Neuronal stem cell (in vitro differentiated cells): ENCODE data around the gene PHKA2.

Experiments used
- DNase-seq: peaks from one replicate; pipeline ENCODE4 v3.0.0-alpha.2; 2013; ENCODE audit warnings: low spot score
- H2AFZ ChIP-seq: one replicate; pipeline ENCODE4 v1.6.1; 2013; ENCODE audit warnings: mild to moderate bottlenecking, low read length, inconsistent platforms
- H2AK5ac ChIP-seq: 2 replicates; pipeline ENCODE4 v1.6.1; 2013; ENCODE audit warnings: low read depth, mild to moderate bottlenecking, inconsistent platforms, low read length, moderate library complexity, mixed read lengths
- H2BK120ac ChIP-seq: 2 replicates; pipeline ENCODE4 v1.6.1; 2013; ENCODE audit warnings: low read depth, mild to moderate bottlenecking, inconsistent platforms, low read length, moderate library complexity, mixed read lengths
- H2BK12ac ChIP-seq: one replicate; pipeline ENCODE4 v1.6.1; 2013; ENCODE audit warnings: low read length, inconsistent platforms
- H2BK15ac ChIP-seq: 2 replicates; pipeline ENCODE4 v1.6.1; 2013; ENCODE audit warnings: mild to moderate bottlenecking, low read length, inconsistent platforms, mixed read lengths
- H2BK5ac ChIP-seq: one replicate; pipeline ENCODE4 v1.6.1; 2013; ENCODE audit warnings: inconsistent platforms, mild to moderate bottlenecking, low read length, moderate library complexity
- H3K14ac ChIP-seq: one replicate; pipeline ENCODE4 v1.6.1; 2013; ENCODE audit warnings: low read length, inconsistent platforms
- H3K18ac ChIP-seq: 2 replicates; pipeline ENCODE4 v1.6.1; 2013; ENCODE audit warnings: low read length, inconsistent platforms
- H3K23ac ChIP-seq: 2 replicates; pipeline ENCODE4 v1.6.1; 2013; ENCODE audit warnings: low read depth, mild to moderate bottlenecking, mixed read lengths, low read length, inconsistent platforms; ENCODE audit not compliant: poor library complexity
- H3K27ac ChIP-seq: replicated peaks from 3 replicates; pipeline ENCODE4 v1.5.1; 2013; ENCODE audit warnings: low read length, inconsistent platforms
- H3K27me3 ChIP-seq, 3 experiments: 2 replicates each; pipeline ENCODE4 v1.6.1; 2013; ENCODE audit warnings: low read length in 3 of 3, mild to moderate bottlenecking in 2 of 3, inconsistent platforms in 1 of 3, low read depth in 1 of 3, mixed read lengths in 1 of 3, moderate library complexity in 1 of 3; ENCODE audit not compliant: control insufficient read depth in 3 of 3, insufficient read depth in 3 of 3
- H3K36me3 ChIP-seq, 2 donors: replicated peaks in 1 of 2; 2 replicates each; pipeline ENCODE4 v1.6.1; 2013; ENCODE audit warnings: low read length in 2 of 2; ENCODE audit not compliant: control insufficient read depth in 2 of 2, insufficient read depth in 2 of 2
- H3K4ac ChIP-seq: 2 replicates; pipeline ENCODE4 v1.6.1; 2013; ENCODE audit warnings: inconsistent platforms, mild to moderate bottlenecking, low read length, moderate library complexity
- H3K4me1 ChIP-seq, 2 donors: 1 replicate in 1 of 2; 2 replicates in 1 of 2; pipeline ENCODE4 v1.6.1; 2013; ENCODE audit warnings: low read length in 2 of 2, low read depth in 1 of 2; ENCODE audit not compliant: control insufficient read depth in 2 of 2, insufficient read depth in 1 of 2
- H3K4me2 ChIP-seq: one replicate; pipeline ENCODE4 v1.6.1; 2013; ENCODE audit warnings: mild to moderate bottlenecking, low read length, inconsistent platforms; ENCODE audit not compliant: insufficient read depth, poor library complexity, severe bottlenecking
- H3K4me3 ChIP-seq, 2 donors: 2 replicates each; pipeline ENCODE4 v1.5.1; 2013; ENCODE audit warnings: low read length in 2 of 2, mild to moderate bottlenecking in 2 of 2, inconsistent platforms in 1 of 2, moderate library complexity in 1 of 2
- H3K79me1 ChIP-seq: one replicate; pipeline ENCODE4 v1.6.1; 2013; ENCODE audit warnings: low read depth, mild to moderate bottlenecking, inconsistent platforms, low read length, moderate library complexity
- H3K9ac ChIP-seq: one replicate; pipeline ENCODE4 v1.6.1; 2013; ENCODE audit warnings: mild to moderate bottlenecking, low read depth, low read length, inconsistent platforms; ENCODE audit not compliant: poor library complexity
- H3K9me3 ChIP-seq, 2 donors: replicated peaks in 1 of 2; 2 replicates each; pipeline versions ENCODE3 to v1.6.1; 2013; ENCODE audit warnings: low read length in 2 of 2, mild to moderate bottlenecking in 2 of 2, inconsistent platforms in 1 of 2, low read depth in 1 of 2, mixed read lengths in 1 of 2, moderate library complexity in 1 of 2; ENCODE audit not compliant: control insufficient read depth in 2 of 2, insufficient read depth in 1 of 2
- H4K8ac ChIP-seq: one replicate; pipeline ENCODE4 v1.6.1; 2013; ENCODE audit warnings: low read depth, mild to moderate bottlenecking, inconsistent platforms, low read length, moderate library complexity
- H4K91ac ChIP-seq: one replicate; pipeline ENCODE4 v1.6.1; 2013; ENCODE audit warnings: low read length, low read depth, mild to moderate bottlenecking, inconsistent platforms; ENCODE audit not compliant: poor library complexity
- WGBS, 2 donors: extraction: QIAGEN DNeasy Blood & Tissue Kit; methylation state at CpG; one replicate each; pipeline ENCODE4 v1.1.7; 2013; ENCODE audit warnings: missing lambda C conversion rate in 2 of 2, mixed read lengths in 1 of 2; ENCODE audit not compliant: insufficient read length in 2 of 2, insufficient replicate concordance in 1 of 2; ENCODE audit errors: extremely low coverage in 2 of 2; 5-methylcytosine and 5-hydroxymethylcytosine counted together

Gene PHKA2

DNA sequence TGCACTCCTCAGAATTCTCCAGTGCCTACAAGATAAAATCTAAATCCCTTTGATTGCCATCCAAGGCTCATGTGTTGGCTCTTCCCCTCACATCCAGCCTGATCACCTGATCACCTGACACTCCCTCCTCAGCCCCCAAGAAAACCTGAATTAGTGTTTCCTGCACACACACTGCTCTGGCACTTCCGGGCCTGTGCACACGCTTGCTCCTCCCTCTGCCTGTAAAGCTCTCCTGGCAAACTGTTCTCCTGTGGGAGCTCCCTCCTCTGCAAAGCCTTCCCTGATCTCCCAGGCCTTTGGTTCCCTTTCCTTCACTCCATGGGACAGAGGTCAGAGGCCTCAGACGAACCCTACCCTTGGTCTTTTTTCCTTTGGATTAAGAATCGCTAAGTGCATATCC is 19.9 kb downstream of the PHKA2 start:
- DNase-seq, result no peak
- no peak overlapping the region for H4K91ac ChIP-seq
- H2AK5ac ChIP-seq, result no peak overlapping the region
- no peak overlapping the region for H3K14ac ChIP-seq
- no peaks in the 10 kb centered on the region for H3K4me1 ChIP-seq
- no peaks in the 10 kb centered on the region for H3K79me1 ChIP-seq
- H3K27me3 ChIP-seq, result no peaks in the 10 kb centered on the region
- no peak overlapping the region for H4K8ac ChIP-seq
- H3K9ac ChIP-seq, result no peak overlapping the region
- no CpG with 5 or more reads among the region's 4 CpGs for WGBS, 2 donors
- H3K9me3 ChIP-seq, result no peaks in the 10 kb centered on the region
- no peak overlapping the region for H3K27ac ChIP-seq
- no peak overlapping the region for H3K23ac ChIP-seq
- no peak overlapping the region for H3K4ac ChIP-seq
- H2BK120ac ChIP-seq, result no peak overlapping the region
- no peaks in the 10 kb centered on the region for H3K36me3 ChIP-seq
- H2AFZ ChIP-seq, result no peak overlapping the region
- H2BK12ac ChIP-seq, result no peak overlapping the region
- no peak overlapping the region for H2BK5ac ChIP-seq
- H3K4me2 ChIP-seq, result no peak overlapping the region
- no peak overlapping the region for H2BK15ac ChIP-seq
- H3K18ac ChIP-seq, result no peak overlapping the region
- H3K4me3 ChIP-seq, result no peak overlapping the region

DNA sequence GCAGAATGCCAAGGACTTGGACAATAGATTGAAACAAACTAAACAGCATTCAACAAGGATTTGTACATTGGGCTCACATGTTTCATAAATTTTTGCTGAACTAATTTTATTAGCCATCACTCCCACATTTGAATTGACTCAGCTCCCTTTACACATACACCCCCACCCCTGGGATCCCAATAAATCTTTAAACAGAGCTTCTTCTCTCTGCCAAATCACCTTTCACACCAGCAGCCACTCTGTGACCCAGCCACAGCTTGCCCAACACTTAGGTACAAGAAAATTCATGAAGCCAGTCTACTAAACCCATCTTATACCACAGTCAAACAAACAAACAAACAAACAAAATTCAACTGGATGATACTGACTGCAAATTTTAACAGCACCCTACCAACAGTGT is 21.6 kb downstream of the PHKA2 start:
- H3K23ac ChIP-seq, result no peak overlapping the region
- H3K9me3 ChIP-seq, result no peaks in the 10 kb centered on the region
- no peak overlapping the region for H4K8ac ChIP-seq
- no peak overlapping the region for H3K4me3 ChIP-seq
- H3K4me2 ChIP-seq, result no peak overlapping the region
- H4K91ac ChIP-seq, result no peak overlapping the region
- H2BK12ac ChIP-seq, result no peak overlapping the region
- H3K79me1 ChIP-seq, result no peaks in the 10 kb centered on the region
- H2AK5ac ChIP-seq, result no peak overlapping the region
- no peak overlapping the region for H2BK120ac ChIP-seq
- H3K14ac ChIP-seq, result no peak overlapping the region
- H3K36me3 ChIP-seq, result no peaks in the 10 kb centered on the region
- no peaks in the 10 kb centered on the region for H3K27me3 ChIP-seq
- no peak overlapping the region for H3K9ac ChIP-seq
- no peak overlapping the region for H2AFZ ChIP-seq
- no peak overlapping the region for H2BK5ac ChIP-seq
- H3K4me1 ChIP-seq, result no peaks in the 10 kb centered on the region
- no peak overlapping the region for H3K27ac ChIP-seq
- no peak overlapping the region for H3K4ac ChIP-seq
- no peak overlapping the region for H2BK15ac ChIP-seq
- no peak for DNase-seq
- no peak overlapping the region for H3K18ac ChIP-seq

DNA sequence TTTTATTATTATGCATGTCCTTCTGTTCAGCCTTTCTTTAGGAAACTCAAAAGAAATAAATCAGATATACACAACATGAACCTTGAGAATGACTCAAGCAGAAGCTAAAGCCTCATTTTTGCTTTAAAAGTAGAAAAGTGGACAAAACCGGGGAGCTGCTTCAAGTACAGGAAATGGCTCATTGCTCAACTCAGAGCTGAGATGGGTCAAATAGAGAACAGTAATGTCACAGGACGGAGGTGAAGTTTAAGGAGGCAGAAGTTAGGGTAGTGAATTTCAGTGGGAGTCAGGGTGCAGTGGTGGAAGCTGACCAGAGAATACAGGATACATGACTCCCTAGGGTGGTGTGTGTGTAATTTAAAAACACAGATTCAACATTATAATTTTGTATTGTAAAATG is 22.2 kb downstream of the PHKA2 start:
- Histone ChIP-seq H2BK5ac (no peak overlapping the region), H2AFZ (no peak overlapping the region), H3K27ac (no peak overlapping the region), H2BK15ac (no peak overlapping the region), H3K79me1 (no peaks in the 10 kb centered on the region), H3K4ac (no peak overlapping the region), H3K4me1 (no peaks in the 10 kb centered on the region), H2AK5ac (no peak overlapping the region), H3K18ac (no peak overlapping the region), H3K23ac (no peak overlapping the region), H3K27me3 (no peaks in the 10 kb centered on the region), H3K36me3 (no peaks in the 10 kb centered on the region), H4K8ac (no peak overlapping the region), H3K4me2 (no peak overlapping the region), H4K91ac (no peak overlapping the region), H3K4me3 (no peak overlapping the region), H3K14ac (no peak overlapping the region), H3K9me3 (no peaks in the 10 kb centered on the region), H2BK120ac (no peak overlapping the region), H3K9ac (no peak overlapping the region), H2BK12ac (no peak overlapping the region)
- no peak for DNase-seq
- WGBS, 2 donors, result no CpG with 5 or more reads among the region's 2 CpGs

DNA sequence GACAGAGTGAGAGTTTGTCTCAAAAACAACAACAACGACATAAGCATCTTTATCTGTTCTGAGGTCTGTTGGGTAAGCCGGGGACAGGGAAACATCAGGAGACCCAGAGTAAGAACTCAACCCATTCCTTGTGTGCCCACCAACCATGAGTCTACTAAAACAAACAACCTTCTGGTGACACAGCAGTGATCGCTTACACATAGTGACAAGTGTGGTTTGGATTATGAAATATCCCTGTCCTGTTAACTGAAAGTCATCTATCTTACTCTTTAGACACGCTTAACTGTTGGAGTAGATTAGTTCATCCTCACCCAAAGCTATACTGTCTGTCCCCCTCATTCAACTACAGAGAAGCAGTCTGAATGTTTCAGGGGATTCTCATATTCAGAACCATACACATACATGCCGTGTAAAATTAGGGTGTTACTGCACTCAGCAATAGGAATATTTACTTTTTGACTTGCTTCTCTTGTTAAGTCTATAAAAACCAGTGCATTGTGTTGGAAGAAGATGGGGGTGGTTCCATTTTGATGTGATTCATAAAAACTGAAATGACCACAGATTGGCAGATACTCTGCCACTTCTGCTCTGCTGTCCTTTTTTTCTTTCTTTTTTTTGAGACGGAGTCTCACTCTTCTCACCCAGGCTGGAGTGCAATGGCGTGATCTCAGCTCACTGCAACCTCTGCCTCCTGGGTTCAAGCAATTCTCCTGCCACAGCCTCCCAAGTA is 27.4 kb downstream of the PHKA2 start:
- no peak overlapping the region for H2BK12ac ChIP-seq
- no peak overlapping the region for H2AFZ ChIP-seq
- no peak overlapping the region for H4K91ac ChIP-seq
- H4K8ac ChIP-seq, result no peak overlapping the region
- H2BK15ac ChIP-seq, result no peak overlapping the region
- no peak overlapping the region for H3K18ac ChIP-seq
- H2BK5ac ChIP-seq, result no peak overlapping the region
- no peaks in the 10 kb centered on the region for H3K27me3 ChIP-seq
- H3K9ac ChIP-seq, result no peak overlapping the region
- no peaks in the 10 kb centered on the region for H3K79me1 ChIP-seq
- no CpG with 5 or more reads among the region's 7 CpGs for WGBS, 2 donors
- no peaks in the 10 kb centered on the region for H3K4me1 ChIP-seq
- H3K4ac ChIP-seq, result no peak overlapping the region
- no peak for DNase-seq
- H3K4me2 ChIP-seq, result no peak overlapping the region
- H2AK5ac ChIP-seq, result no peak overlapping the region
- no peaks in the 10 kb centered on the region for H3K9me3 ChIP-seq
- no peak overlapping the region for H3K4me3 ChIP-seq
- H2BK120ac ChIP-seq, result no peak overlapping the region
- no peaks in the 10 kb centered on the region for H3K36me3 ChIP-seq
- no peak overlapping the region for H3K14ac ChIP-seq
- no peak overlapping the region for H3K23ac ChIP-seq
- no peak overlapping the region for H3K27ac ChIP-seq
